GM19395 (cell line): Measurements from ENCODE around the gene HEATR9.
A peak's percentile ranks its signal among the peaks of the same experiment; 100 is the strongest.

ENCODE experiments used
- ATAC-seq: cut with Tn5 transposase; IDR thresholded peaks from one replicate; pipeline ENCODE4 v1.9.1; 2021; ENCODE audit warnings: mild to moderate bottlenecking, moderate library complexity; ENCODE audit not compliant: unreplicated experiment

HEATR9 gene

GRCh38 chr17:35809855-35810461 is 58.7 kb downstream of the HEATR9 start:
- no peak for ATAC-seq

GRCh38 chr17:35808962-35809854 is 59.5 kb downstream of the HEATR9 start, which contains the start of gene TAF15:
TSS of gene TAF15 (plus strand) at chr17:35809484. CDS start at chr17:35809570, 86 bp downstream.
- peak; percentile 84 for ATAC-seq

DNA sequence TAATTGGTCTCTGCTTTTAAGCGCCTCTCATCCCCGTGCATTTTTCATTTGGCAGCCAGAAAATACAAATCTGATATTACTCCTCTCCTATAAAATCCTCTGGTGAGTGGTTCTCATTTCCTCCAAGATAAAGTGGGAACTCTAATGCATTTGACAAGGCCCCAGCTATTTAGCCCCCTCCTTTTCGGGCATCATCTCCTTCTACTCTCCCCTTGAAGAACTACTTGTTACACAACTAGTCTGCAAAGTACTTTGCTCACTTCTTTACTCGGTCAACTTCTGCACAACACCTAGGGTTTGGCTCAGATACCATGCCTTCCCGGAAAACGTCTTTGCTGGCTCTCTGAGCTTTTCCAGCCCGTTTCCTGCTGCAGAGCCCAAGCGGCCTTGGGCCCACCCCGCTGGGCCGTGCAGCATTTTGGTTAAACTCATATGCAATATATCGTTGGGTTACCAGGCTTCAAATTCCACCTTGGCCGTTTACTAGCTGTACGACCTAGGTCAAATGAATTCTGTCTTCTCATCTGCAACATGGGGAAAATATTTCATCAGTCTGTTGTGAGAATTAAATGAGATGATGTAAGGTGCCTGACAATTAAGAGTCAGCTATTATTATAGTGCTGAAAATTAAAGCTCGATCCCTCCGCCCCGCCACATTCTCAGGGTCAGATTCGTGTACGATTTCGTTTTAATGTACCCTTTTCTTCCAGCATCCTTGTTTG is 60.3 kb downstream of the HEATR9 start:
- ATAC-seq = no peak

- ATAC-seq = no peak
Measured at GRCh38 chr17:35807371-35808144, 61.1 kb downstream of the HEATR9 start.
